Right lobe of liver (tissue), 6 donors: Measurements from ENCODE around the gene SLC6A19. TPM values are rescaled to one million over a fixed set of nuclear protein-coding genes. Genes with fewer than 3 reads are reported as not detected.

Experiments used
- ATAC-seq, 4 donors: fragments of 200-7000 bp; cut with Tn5 transposase; one replicate each; pipeline ENCODE4 v1.9.1; 2020; ENCODE audit warnings: mild to moderate bottlenecking in 4 of 4, moderate library complexity in 4 of 4
- DNase-seq, 3 donors: peaks; one replicate each; pipeline ENCODE4 v3.0.0-alpha.2; 2020
- H3K27ac ChIP-seq, 3 donors: fragments of 200-600 bp; one replicate each; pipeline ENCODE4 v1.8.0; 2022
- H3K27me3 ChIP-seq, 2 donors: fragments of 200-600 bp; one replicate each; pipeline ENCODE4 v1.8.0; 2022
- H3K36me3 ChIP-seq, 4 donors: fragments of 200-600 bp; sonication (generic) in 1 of 4; one replicate each; pipeline versions ENCODE4 v1.5.1 to v1.8.0; 2017 to 2022; ENCODE audit warnings: control low read depth in 1 of 4
- H3K4me1 ChIP-seq, 4 donors: fragments of 200-600 bp; sonication (generic) in 1 of 4; one replicate each; pipeline versions ENCODE4 v1.5.1 to v1.8.0; 2017 to 2022; ENCODE audit warnings: control low read depth in 1 of 4
- H3K4me3 ChIP-seq, 3 donors: fragments of 200-600 bp; one replicate each; pipeline ENCODE4 v1.8.0; 2022
- H3K9me3 ChIP-seq, 4 donors: fragments of 200-600 bp; sonication (generic) in 1 of 4; one replicate each; pipeline versions ENCODE4 v1.5.1 to v1.8.0; 2017 to 2022; ENCODE audit warnings: control low read depth in 1 of 4
- CTCF ChIP-seq, 4 donors: fragments of 200-600 bp in 3 of 4; fragments of 450-650 bp in 1 of 4; IDR thresholded peaks; one replicate each; pipeline versions ENCODE4 v1.5.1 to v1.8.0; 2016 to 2022; ENCODE audit warnings: antibody characterized with exemption in 4 of 4, mild to moderate bottlenecking in 2 of 4
- POLR2A ChIP-seq: fragments of 450-650 bp; IDR thresholded peaks from one replicate; pipeline ENCODE4 v1.6.1; 2017; ENCODE audit warnings: antibody characterized with exemption, mild to moderate bottlenecking
- WGBS: methylation state at CpG from one replicate; pipeline ENCODE4 v1.1.6; 2018; ENCODE audit warnings: low coverage, low lambda C conversion rate; ENCODE audit not compliant: insufficient coverage; ENCODE audit errors: missing lambda C conversion rate; 5-methylcytosine and 5-hydroxymethylcytosine counted together
- intact Hi-C, 2 donors: fragments of 100-400 bp; cut with DNase I; formaldehyde crosslinking; loops; one replicate each; pipeline versions ENCODE4 v1.11.2 to v1.14.1; 2022
- total RNA-seq, 6 experiments: library from RNA; depleted of rRNA in 2 of 6; stranded (reverse); fragments of >200 nt in 2 of 6; fragmentation: NEBNext Ultra II Directional in 3 of 6; extraction: Animal tissue kit (Norgen Biotek cat#: 25700) in 3 of 6; gene quantifications; one replicate each; pipeline versions ENCODE4 v1.1.0 to v1.2.4, GENCODE V29; 2016 to 2023
- donor health status: DM: no; HTN: yes; CAD: no.
- donor health status: DM: no; HTN: no; CAD: no.
- donor health status: DM: no; HTN: no; CAD: no.
- donor health status: DM: no; HTN: yes; CAD: no.
- donor health status: DM: no; HTN: yes; CAD: no.

SLC6A19 gene
- total RNA-seq, 6 experiments from 2014 or later, result 0.12 to 0.93 (median 0.41) TPM

DNA sequence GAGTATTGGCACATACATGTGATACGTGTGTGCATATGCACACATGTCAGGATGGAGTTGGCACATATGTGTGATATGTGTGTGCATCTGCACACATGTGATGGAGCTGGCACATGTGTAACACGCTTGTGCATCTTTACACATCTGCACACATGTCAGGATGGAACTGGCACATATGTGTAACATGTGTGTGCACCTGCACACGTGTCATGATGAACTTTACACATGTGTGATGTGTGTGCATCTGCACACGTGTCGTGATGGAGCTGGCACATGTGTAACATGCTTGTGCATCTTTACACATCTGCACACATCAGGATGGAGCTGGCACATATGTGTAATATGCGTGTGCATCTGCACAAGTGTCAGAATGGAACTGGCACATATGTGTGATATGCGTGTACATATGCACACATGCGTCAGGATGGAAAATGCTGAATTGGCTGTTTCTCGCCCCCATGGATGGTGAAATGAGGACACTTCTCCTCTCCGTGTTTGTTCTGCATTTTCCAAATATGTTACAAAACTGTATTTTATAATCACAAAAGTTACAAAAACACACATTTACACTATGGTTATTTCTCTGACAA, 16.3 kb upstream of the SLC6A19 start:
- intact Hi-C loops, result loop anchor here in 1 of 2 donors (10.0 kb wide), 1 partner anchor 150 kb away; no protein-coding TSS in a partner anchor
- Histone ChIP-seq H3K4me3 (no peak overlapping the region), H3K27ac (peak overlapping the region in 2 of 3 donors; percentile 45 to 95), H3K9me3 (no peaks in the 10 kb centered on the region), H3K27me3 (no peaks in the 10 kb centered on the region), H3K4me1 (peaks cover 0 to 58% (median 27%) of the 10 kb centered on the region in 4 donors), H3K36me3 (no peaks in the 10 kb centered on the region)
- 43% methylated on average over 5 of the region's 10 CpGs for WGBS
- TF ChIP-seq POLR2A (no peak), CTCF (IDR thresholded peaks at IDR 0.05) (no peak)
- no peak for DNase-seq
- no peak for ATAC-seq

DNA sequence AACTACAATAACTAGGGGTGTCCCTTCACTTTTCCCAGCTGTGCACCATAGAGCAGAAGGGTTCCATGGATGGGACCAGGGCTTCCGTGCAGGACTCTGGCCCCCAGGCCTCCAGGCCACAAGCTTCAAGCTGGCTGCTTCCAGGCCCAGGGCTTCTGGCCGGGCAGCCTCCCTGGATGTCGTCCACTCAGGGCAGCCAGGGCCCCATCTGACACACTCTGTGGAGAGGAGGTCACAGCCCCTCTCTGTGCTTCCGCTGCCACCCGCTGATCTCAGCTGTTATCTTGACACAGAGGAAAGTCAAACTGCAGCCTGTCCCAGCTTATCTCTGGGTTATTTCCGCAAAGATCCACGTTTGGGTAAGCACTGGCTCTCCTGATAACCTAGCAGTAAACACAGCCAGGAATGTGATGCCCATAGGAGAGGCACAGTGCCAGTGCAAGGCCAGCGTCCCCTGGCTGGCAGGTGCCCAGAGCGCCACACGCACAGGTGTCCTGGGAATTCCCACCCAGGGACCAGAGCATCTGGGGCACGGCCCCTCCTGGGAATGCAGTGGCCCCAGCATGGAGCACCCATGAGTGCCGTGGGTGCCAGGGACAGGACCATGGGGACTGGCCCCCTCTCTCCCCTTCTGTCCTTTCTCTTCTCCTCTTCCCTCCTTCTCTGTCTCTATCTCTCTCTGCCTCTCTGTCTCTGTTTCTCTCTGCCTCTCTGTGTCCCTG, 15.6 kb upstream of the SLC6A19 start:
- intact Hi-C loops, result loop anchor here in 1 of 2 donors (10.0 kb wide), 1 partner anchor 149 kb away; no protein-coding TSS in a partner anchor
- Histone ChIP-seq H3K4me3 (no peak overlapping the region), H3K9me3 (no peaks in the 10 kb centered on the region), H3K27ac (peak overlapping the region in 2 of 3 donors; percentile 45 to 95), H3K27me3 (no peaks in the 10 kb centered on the region), H3K4me1 (peaks cover 0 to 58% (median 27%) of the 10 kb centered on the region in 4 donors), H3K36me3 (no peaks in the 10 kb centered on the region)
- WGBS, result 8% methylated on average over 7 of the region's 12 CpGs
- ATAC-seq (peak; percentile 71 to 80 (median 74)), DNase-seq (peak; percentile 89 to 95 (median 95))
- peak; percentile 53 for TF ChIP-seq POLR2A
- peak in 1 of 4 donors; percentile 35 for TF ChIP-seq CTCF (IDR thresholded peaks at IDR 0.05)

DNA sequence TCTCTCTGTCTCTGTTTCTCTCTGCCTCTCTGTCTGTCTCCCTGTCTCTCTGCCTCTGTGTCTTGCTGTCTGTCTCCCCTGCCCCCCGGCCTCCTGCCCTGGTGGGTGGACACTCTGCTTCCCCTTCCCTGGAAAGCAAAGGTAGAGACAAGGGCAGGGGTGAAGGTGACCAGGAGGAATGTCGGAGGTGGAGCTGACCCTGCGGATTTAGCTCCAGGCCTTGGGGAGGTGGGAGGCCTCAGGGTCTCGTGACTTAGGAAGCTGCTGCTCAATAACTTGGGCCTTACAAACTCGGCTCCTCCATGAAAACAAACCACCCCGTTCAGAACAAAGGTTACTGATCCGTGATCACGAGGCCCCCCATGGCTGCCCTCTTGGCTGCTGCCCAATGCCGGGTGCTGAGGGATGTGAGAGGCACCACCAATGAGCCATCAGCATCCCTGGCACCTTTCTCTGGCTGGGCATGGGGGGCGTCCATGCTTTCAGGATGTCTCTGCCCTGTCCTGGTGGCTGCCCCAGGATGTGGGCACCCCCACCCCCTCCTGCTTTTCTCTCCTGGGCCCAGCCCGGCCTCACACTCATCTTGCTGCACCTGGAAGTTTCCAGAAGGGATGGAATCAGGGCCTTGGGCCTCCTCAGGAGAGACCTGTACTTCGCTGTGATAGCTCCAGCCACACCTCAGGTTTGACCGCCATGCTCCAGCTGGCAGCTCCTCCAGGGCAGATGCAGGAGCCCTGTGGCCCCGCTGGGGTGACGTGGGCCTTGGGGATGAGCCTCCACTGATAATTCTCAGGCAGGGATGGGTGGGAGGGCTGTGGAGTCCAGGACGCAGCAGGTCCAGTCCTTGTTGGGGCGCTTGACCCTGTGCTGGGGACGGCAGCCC, 14.8 kb upstream of the SLC6A19 start:
- Histone ChIP-seq H3K4me3 (no peak overlapping the region), H3K36me3 (no peaks in the 10 kb centered on the region), H3K27me3 (no peaks in the 10 kb centered on the region), H3K9me3 (no peaks in the 10 kb centered on the region), H3K27ac (peak overlapping the region in 2 of 3 donors; percentile 42 to 95), H3K4me1 (peaks cover 0 to 51% (median 23%) of the 10 kb centered on the region in 4 donors)
- WGBS, result 37% methylated on average over 7 of the region's 18 CpGs
- no peak for ATAC-seq
- TF ChIP-seq POLR2A (no peak), CTCF (IDR thresholded peaks at IDR 0.05) (no peak)
- peak in 1 of 3 donors; percentile 53 for DNase-seq
- intact Hi-C loops, result loop anchor here in 1 of 2 donors (10.0 kb wide), 1 partner anchor 148 kb away; no protein-coding TSS in a partner anchor

DNA sequence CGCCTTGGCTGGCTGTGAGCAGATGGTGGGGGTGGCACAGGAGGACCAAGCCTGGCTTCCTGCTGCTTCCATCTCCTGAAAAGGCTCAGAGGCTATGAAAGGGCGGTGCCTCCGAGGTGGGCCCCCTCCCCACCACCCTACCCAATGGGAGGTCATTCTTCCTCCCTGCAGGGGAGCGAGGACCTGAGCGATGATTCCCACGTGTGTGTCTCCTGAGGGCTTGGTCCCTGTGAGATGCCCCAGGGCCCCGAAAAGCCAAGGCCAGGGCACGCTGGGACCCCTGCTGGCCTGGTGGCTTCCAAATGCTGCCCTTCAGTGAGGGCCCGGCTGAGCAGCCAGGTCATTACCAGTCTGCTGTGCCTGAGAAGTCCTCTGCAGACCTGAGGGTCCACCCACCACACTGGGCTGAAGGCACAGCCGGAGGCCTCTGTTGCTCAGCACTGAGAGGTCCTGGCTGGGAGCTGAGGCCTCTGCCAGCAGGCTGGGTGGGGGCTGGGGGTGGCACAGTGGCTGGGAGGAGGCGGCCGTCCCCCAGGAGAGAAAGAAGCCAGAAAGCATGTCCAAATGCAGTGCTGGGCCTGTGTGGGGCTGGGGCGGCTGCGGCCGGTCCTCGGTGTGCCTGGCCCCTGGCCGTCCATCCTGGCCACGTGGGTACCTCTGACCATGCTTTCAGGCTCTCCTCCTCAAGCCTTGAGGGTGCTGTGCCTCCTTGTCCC, 14.0 kb upstream of the SLC6A19 start:
- Histone ChIP-seq H3K9me3 (no peaks in the 10 kb centered on the region), H3K27ac (no peak overlapping the region), H3K27me3 (no peaks in the 10 kb centered on the region), H3K4me3 (no peak overlapping the region), H3K4me1 (peaks cover 0 to 43% (median 19%) of the 10 kb centered on the region in 4 donors), H3K36me3 (no peaks in the 10 kb centered on the region)
- intact Hi-C loops, result loop anchor here in 1 of 2 donors (10.0 kb wide), 1 partner anchor 147 kb away; no protein-coding TSS in a partner anchor
- no peak for ATAC-seq
- WGBS, result no CpG with 5 or more reads among the region's 18 CpGs
- peak in 2 of 3 donors; percentile 14 to 46 for DNase-seq
- TF ChIP-seq CTCF (IDR thresholded peaks at IDR 0.05), result no peak
- TF ChIP-seq POLR2A, result no peak
